GM19035 (cell line): ENCODE measurements around the gene MAN2A2.
"Not testable (repeated sequence)": the region's sequence is repeated elsewhere in the genome, so short reads cannot be mapped to it uniquely, and the experiment has no call there.

ENCODE experiments used
- ATAC-seq: cut with Tn5 transposase; IDR thresholded peaks from one replicate; pipeline ENCODE4 v1.9.1; 2021; ENCODE audit not compliant: unreplicated experiment

The MAN2A2 gene

DNA sequence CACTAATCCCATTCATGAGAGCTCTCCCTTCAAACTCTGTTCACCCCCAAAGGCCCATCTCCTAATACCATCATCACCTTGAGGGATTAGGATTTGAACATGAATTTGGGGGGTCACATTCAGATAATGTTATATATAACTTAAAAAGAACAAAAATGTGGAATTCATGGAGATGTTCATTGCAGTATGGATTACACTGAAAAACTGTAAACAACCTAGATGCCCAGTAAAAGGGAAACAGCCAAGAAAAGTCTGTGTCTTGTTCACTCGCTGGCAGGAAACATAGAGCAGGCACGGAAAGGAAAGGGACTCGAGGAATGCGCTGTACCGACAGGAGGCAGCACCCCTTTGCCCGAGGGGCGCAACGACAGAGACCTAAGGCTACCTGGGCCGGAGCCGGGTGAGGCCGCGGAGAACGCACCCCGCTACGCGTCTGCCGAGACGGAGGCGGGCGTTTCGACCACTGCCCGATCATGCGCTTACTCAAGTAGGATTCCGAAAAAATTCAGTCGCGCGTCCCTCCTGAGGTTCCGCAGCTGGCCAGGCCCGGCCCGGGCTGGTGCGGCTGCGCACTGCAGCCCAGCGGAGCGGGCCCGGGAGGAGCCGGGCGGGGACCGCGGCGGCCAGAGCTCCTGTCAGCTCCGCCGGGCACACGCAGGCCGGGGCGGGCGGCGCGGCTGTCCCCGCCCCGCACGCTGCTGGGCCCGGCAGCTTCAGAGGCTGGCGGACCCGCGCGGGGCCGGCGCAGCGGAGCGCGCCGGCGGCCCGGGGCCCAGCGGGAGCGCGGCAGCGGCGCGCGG lies 862 bp upstream of the MAN2A2 start:
- peak; percentile 71 for ATAC-seq

DNA sequence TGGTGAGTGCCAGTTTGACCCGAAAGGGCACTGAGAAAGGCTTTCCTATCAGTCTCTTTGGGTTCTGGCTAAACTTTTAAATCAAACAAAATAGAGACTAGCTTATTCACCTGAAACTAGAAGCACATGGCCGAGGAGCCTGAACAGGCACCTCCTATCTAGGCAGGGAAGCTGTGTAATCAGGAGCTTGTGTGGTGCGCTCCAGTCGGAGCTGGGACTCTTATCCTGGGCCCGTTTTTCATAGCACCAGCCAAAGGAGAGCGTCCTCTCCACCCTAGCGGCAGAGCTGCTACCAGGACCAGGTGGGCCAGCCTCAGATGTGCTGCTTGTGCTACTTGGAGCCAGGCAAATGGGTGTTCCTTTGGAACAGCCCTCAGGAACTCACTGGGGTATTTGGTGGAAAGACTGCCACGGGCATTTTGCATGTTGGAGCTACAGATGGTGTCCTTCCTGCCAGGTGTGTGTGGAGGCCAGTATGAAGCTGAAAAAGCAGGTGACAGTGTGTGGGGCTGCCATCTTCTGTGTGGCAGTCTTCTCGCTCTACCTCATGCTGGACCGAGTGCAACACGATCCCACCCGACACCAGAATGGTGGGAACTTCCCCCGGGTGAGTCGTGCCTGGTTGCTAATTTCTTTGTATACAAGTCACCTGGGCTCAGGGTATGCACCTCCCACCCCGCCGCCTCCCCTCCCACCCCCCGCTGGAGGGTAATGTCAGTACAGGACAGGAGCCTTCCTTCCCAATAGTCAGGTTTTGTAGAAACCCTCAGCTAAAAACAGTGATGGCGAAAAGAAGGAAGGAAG lies 833 bp downstream of the MAN2A2 start:
- ATAC-seq: no peak

DNA sequence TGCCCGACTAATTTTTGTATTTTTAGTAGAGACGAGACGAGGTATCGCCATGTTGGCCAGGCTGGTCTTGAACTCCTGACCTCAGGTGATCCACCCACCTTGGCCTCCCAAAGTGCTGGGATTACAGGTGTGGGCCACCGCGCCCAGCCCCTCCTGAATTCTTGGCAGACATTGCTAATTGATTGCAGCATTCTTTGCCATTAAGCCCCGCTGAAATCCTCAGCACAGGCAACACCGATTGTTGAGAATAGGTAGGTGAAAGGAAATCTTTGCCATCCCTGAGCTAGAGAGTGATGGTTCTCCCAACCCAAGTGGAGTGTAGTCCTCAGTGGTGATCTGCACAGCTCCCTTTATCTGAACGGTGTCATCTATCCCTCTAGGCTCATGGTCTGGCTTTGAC lies 1.6 kb downstream of the MAN2A2 start:
- no peak for ATAC-seq

DNA sequence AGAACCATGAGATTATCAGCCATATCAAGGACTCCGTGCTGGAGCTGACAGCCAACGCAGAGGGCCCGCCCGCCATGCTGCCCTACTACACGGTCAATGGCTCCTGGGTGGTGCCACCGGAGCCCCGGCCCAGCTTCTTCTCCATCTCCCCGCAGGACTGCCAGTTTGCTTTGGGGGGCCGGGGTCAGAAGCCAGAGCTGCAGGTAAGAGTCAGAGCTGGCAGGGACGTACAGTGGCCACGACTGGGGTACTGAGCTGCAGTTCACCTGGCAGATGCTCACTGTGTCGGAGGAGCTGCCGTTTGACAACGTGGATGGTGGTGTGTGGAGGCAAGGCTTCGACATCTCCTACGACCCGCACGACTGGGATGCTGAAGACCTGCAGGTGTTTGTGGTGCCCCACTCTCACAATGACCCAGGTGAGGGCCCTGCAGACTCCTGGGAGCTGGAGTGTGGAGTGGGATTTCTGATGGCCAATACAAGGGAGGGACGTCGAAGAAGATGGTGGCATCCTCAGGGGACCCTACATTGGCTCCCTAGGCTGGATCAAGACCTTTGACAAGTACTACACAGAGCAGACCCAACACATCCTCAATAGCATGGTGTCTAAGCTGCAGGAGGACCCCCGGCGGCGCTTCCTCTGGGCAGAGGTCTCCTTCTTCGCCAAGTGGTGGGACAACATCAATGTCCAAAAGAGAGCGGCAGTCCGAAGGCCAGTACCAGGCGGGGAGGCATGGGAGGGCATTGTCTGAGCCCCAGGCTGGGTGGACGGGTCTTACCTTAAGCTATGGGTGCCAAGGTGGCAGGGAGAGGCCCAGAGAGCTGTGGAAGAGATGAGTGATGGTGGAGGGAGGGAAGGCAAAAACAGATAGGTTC lies 2.4 kb downstream of the MAN2A2 start:
- no peak for ATAC-seq

DNA sequence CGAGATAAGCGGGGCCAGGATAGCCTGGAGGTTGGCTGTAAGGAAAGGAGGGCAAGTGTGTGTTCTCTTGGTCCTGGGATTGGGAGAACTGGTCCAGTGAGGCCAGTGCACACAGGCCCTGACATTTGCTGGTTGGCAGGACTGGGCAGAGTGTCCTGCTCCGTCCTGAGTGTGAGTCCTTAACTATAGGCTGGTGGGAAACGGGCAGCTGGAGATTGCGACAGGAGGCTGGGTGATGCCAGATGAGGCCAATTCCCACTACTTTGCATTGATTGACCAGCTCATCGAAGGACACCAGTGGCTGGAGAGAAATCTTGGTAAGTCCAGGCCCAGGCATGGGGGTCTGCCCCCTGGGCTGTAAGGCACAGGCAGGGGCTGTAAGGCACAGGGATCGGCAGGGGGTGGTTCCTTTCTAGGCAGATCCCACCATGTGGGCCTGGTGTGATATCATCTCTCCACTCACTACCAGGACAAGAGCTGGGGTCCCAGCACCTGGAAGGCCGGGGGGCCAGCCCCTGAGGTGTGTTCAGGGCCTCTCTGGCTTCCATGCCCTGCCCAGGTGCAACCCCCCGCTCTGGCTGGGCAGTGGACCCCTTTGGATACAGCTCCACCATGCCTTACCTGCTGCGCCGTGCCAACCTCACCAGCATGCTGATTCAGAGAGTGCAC lies 3.2 kb downstream of the MAN2A2 start:
- ATAC-seq: no peak

DNA sequence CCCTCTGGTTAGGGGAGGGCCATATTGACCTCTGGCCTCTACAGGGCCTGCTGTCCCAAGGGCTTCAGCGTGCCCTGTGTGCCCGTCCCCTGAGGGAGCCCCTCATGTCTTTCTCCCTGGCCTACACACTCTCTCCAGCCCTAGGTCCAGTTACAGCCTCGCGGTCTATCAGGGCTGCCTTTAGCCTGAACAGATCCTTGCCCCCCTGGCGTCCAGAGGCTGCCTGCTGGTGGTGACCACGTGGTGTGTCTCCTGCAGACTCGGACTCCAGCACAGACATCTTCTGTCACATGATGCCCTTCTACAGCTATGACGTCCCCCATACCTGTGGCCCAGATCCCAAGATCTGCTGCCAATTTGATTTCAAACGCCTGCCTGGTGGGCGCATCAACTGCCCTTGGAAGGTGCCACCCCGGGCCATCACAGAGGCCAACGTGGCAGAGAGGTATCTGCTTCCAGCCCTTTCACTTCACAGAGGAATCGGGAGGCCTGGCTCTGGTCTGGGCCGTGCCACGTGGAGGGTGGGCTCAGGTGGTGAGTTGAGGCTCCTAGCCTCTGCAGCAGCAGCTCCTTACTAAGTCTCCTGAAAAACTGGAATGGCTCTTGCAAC lies 4.1 kb downstream of the MAN2A2 start:
- no peak for ATAC-seq

DNA sequence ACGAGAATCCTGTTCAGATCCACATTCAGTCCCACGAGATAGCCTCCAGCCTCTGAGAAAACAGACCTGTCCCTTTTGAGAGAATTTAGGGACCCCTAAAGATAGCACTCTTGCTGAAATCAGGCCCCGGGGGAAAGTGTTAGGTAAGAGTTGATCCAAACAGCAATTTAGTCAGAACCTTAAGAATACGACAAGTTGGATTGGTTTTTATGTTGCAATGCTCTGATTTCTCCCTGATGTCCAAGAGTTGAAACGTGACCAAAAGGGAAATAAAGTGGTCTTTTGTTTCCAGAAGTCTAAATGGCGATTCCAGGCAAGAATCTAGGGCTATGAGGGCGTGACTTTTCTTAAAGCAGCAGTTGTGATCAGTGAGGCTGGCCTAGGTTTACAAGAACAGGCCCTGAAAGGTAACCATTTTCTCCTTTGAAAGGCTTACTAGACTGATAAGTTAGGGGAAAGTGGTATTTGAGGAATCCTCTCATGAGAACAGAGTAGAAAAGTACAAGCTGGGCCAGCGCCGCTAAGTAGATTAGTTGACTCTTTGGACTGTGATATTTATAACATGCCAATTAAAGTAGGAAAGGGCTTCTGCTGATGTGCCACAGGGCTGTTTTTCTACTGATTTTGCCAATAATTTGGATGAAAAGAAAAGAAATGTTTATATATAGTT lies 4.9 kb downstream of the MAN2A2 start:
- no peak for ATAC-seq

DNA sequence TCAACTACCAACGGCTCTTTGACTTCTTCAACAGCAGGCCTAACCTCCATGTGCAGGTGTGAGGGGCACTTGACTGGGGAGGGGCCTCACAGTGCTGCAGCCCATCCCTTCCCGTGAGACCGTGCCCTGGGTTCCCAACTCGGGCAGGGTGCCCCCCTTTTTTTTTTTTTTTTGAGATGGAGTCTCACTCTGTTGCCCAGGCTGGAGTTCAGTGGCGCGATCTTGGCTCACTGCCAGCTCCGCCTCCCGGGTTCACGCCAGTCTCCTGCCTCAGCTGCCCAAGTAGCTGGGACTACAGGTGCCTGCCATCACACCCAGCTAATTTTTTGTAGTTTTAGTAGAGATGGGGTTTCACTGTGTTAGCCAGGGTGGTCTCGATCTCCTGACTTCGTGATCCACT lies 6.3 kb downstream of the MAN2A2 start:
- not testable (repeated sequence) for ATAC-seq

DNA sequence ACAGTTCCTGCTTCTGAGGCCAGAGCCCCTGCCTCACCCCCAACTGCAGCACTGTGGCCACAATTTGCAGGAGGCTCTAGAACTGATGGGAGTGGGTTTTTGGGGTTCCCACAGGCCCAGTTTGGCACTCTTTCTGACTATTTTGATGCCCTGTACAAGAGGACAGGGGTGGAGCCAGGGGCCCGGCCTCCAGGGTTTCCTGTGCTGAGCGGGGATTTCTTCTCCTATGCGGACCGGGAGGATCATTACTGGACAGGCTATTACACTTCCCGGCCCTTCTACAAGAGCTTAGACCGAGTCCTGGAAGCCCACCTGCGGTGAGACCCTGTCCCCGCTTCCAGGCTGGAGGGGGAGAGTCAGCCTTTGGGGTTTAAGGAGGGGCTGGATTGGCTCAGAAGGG lies 6.9 kb downstream of the MAN2A2 start:
- no peak for ATAC-seq

DNA sequence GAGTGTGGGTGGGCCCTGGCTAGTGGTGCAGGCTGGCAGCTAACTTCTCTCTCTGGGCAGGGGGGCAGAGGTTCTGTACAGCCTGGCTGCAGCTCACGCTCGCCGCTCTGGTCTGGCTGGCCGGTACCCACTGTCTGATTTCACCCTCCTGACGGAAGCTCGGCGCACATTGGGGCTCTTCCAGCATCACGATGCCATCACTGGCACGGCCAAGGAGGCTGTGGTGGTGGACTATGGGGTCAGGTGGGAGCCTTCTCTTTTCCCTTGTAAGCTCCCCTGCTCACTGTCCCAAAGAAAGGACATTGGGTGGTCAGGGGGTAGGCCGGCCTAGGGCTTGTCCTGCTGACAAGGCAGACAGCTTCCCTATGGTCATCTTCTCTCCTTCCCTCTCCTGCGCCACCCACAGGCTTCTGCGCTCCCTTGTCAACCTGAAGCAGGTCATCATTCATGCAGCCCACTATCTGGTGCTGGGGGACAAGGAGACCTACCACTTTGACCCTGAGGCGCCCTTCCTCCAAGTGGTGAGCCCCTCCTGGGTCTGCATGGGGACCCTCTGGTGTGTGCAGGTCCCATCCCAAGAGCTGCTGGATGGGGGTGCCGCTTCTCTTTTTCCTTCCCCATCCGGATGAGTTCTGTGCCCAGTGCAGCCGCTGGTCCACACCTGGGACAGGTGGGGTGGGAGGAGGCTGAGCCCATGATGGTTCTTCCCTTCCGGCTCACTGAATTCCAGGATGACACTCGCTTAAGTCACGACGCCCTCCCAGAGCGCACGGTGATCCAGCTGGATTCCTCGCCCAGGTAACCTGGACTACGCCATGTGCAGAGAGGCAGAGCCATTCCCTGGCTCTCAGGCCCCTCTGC lies 7.6 kb downstream of the MAN2A2 start:
- ATAC-seq: no peak

DNA sequence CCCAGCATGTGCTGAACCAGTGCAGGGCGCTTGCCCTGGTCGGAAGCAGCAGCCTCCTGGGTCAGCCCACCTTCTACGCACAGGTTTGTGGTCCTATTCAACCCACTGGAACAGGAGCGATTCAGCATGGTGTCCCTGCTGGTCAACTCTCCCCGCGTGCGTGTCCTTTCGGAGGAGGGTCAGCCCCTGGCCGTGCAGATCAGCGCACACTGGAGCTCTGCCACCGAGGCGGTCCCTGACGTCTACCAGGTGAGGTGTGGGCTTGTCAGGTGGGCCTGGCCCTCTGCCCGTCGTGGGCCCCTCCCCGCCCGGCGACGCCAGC lies 8.2 kb downstream of the MAN2A2 start:
- no peak for ATAC-seq

DNA sequence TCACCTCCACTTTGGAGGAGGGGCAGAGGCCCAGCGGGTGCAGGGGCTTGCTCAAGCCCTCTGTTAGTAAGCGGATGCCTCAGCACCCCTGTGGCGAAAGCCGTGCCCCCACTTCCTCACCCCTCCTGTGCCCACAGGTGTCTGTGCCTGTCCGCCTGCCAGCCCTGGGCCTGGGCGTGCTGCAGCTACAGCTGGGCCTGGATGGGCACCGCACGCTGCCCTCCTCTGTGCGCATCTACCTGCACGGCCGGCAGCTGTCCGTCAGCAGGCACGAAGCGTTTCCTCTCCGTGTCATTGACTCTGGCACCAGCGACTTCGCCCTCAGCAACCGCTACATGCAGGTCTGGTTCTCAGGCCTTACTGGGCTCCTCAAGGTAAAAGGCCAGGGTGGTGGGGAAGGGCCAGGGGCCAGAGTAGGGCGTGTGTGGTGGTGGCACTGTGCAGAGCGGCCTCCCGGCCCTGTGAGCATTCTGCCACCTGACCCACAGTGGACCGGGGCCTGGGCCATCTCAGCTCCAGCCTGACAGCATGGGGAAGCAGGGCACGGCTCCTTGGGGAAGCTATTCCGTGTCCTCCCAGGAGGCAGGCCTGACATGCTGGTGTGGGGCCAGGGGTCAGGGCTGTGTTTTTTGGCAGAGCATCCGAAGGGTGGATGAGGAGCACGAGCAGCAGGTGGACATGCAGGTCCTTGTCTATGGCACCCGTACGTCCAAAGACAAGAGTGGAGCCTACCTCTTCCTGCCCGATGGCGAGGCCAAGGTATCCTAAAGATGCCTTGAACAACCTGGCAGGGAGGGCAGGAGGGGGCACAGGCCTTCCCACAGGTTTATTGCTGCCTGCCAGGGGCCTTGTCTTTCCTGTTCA lies 9.0 kb downstream of the MAN2A2 start:
- ATAC-seq: no peak

DNA sequence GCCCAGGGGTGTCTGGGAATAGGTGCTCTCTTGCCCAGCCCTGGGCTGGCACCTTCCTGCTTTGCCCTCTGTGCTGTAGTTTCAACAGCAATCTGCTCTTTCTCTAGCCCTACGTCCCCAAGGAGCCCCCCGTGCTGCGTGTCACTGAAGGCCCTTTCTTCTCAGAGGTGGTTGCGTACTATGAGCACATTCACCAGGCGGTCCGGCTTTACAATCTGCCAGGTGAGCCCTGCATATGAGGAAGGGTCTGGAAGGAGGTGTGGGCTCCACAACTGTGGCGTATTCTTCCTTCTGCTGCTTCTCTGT lies 9.6 kb downstream of the MAN2A2 start:
- no peak for ATAC-seq

DNA sequence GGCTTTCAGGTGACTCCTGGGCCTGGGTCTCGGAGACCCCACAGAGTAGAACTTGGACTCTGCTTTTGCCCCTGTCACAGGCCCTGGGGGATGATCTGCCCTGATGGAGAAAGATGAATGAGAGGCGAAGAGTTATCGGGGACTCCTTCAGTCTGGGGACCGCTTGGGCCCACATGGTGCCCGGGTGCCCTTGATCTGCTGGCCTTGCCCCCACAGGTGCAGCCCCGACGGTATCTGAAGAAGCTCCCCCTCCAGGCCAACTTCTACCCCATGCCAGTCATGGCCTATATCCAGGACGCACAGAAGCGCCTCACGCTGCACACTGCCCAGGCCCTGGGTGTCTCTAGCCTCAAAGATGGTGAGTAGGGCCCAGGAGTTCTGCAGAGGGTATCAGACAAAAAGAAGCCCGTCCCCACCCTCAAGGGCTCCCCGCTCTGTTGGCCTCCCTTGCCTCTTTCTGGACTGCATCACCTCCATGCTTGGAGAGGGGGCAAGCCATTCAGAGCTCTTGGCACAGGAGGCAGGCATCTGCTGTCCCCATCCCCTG lies 10.4 kb downstream of the MAN2A2 start:
- ATAC-seq: no peak

DNA sequence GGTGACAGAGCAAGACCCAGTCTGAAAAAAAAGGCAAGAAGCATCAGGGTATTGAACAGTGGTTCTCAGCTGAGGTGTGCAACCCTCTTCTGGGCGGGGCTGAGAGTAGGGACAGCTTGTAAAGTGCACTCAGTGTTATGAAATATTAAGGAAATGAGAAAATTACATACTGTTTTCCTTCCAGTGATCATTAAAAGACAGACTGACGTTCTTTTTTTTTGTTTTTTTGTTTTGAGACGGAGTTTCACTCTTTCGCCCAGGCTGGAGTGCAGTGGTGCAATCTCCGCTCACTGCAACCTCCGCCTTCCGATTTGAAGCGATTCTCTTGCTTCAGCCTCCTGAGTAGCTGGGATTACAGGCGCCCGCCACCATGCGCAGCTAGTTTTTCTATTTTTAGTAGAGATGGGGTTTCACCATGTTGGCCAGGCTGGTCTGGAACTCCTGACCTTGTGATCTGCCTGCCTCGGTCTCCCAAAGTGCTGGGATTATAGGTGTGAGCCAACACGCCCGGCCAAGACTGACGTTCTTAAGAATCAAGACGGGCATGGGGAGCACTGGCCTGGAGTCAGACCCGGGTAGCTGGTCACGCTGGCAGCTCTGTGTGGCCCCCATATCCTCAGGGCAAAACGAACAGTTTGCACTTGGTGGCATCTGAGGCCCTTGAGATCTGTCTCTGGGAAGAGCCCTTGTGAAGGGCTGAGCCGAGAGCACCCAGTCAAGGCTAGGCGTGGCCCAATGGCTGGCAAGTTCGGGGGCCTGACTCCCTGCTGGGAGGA lies 11.4 kb downstream of the MAN2A2 start:
- ATAC-seq: no peak

DNA sequence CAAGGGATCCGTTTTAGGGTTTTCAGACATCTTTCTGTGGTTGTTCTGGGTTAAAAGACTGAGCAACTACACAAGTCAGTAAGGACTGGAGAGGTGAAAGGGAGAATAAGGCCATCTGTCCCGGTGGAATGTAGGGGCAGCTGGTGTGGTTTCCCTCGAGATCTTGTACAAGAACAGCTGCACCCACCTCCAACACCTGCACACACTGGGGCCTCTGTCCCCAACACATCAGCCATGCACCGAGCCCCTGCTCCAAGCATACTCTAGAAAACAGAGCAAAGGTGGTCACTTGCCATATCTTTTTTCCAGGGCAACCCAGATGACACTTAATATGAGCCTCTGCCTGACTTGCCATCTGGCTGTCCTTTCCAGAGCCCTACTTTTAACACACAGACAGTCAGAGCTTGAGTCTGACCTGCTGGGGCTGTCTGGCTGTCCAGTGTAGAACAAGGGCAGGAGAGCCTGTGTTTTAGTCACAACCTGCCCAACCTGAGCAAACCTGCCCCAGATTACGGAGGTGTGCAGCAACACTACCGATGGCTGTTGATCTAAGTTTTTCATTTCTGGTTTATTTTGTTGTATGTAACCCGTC lies 12.2 kb downstream of the MAN2A2 start:
- ATAC-seq: no peak
